Breast epithelium (tissue), 3 donors: ENCODE results near the gene RBM39.

Source experiments
- POLR2A ChIP-seq: fragments of 450-650 bp; IDR thresholded peaks from one replicate; pipeline ENCODE4 v1.6.1; 2016; ENCODE audit warnings: antibody characterized with exemption, mild to moderate bottlenecking, moderate library complexity
- TF ChIP-seq, protein P1 (sequence below), 3 donors: fragments of 450-650 bp; IDR thresholded peaks; one replicate each; pipeline ENCODE4 v1.5.1; 2016 to 2017; ENCODE audit warnings: antibody characterized with exemption in 3 of 3, mild to moderate bottlenecking in 3 of 3, moderate library complexity in 3 of 3

DNA sequence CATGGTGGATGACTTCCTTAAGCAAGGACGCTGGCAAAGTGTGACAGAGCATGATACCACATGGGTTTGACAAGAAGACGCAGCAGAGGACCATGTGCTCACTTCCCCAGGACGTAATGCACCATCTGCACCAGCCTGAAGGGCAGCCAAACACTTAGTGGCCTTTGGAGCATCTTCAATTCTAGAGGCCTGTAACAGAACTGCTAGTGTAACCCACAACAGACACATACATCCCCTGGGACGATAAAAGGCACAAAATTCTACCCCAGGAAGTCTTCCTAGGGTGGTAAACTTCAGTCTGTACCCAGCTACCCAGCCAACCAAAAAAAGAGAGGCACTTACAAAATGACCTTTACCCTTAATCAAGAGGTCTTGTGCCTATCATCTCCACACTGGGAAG lies 68.2 kb downstream of the RBM39 start:
- TF ChIP-seq, protein P1, sequence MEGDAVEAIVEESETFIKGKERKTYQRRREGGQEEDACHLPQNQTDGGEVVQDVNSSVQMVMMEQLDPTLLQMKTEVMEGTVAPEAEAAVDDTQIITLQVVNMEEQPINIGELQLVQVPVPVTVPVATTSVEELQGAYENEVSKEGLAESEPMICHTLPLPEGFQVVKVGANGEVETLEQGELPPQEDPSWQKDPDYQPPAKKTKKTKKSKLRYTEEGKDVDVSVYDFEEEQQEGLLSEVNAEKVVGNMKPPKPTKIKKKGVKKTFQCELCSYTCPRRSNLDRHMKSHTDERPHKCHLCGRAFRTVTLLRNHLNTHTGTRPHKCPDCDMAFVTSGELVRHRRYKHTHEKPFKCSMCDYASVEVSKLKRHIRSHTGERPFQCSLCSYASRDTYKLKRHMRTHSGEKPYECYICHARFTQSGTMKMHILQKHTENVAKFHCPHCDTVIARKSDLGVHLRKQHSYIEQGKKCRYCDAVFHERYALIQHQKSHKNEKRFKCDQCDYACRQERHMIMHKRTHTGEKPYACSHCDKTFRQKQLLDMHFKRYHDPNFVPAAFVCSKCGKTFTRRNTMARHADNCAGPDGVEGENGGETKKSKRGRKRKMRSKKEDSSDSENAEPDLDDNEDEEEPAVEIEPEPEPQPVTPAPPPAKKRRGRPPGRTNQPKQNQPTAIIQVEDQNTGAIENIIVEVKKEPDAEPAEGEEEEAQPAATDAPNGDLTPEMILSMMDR (IDR thresholded peaks at IDR 0.05): no peak
- no peak for TF ChIP-seq POLR2A
